Measurements from ENCODE around the gene SUSD1.

The SUSD1 gene

GRCh38 chr9:112006361-112007020 lies 168.6 kb downstream of the SUSD1 start:
- no peak for DNase-seq

DNA sequence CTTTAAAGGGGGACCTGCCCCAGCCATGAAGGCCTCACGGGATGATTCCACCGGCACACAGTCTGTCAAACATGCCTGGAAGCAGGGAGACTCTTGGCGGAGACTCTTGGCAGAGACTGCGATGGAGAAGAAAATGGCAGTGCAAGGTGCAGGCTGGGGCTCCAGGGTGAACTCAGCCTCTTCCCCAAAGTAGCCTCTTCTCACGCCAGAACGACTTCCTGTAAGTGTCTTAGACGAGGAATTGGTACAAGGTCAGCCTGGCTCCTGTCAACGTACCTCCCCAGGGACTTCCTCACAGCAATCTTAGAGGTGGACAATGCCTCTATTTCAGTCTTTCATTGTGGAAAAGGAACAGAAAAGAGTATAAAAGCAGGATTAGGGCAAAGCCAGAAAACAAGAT lies 169.2 kb downstream of the SUSD1 start:
- DNase-seq: no peak

DNA sequence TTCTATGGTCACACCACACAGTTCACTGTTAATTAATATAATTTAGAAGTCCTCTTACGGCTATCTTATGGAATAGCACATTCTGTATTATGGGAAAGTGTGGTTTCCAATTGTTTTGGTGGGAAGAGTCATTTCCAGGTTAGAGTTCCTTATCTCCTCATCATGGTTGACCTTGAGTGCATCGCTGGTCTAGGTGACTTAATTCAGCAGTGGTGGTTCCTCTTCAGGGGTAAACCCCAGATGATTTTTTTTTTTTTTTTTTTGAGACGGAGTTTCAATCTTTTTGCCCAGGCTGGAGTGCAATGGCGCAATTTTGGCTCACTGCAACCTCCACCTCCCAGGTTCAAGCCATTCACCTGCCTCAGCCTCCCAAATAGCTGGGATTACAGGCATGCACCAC lies 171.6 kb downstream of the SUSD1 start:
- DNase-seq: no peak

- no peak for DNase-seq
Observed at GRCh38 chr9:112002847-112003457, 172.1 kb downstream of the SUSD1 start.

GRCh38 chr9:112002131-112002846 lies 172.8 kb downstream of the SUSD1 start:
- peak in 1 of 2 experiments; percentile 1 for DNase-seq

DNA sequence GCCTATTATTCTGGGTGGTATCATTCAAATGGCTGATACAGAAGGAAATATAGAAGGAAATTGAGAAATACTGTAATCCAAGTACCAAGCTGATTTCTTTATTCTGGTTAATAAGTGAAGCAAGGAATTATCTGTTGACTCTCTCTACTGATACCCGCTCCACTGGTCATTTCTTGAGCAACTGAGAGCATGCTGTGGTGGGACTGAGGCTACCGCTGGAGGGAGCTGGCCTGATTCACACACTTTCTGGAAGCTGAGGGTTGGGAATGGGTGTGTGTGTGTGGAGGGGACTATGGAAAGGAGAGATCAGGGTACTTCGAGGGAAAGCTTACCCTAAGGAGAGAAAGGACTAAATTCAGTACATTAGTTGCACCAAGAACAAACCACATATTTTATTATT lies 174.4 kb downstream of the SUSD1 start:
- no peak for DNase-seq

GRCh38 chr9:111999319-111999718 lies 175.8 kb downstream of the SUSD1 start:
- DNase-seq: no peak

GRCh38 chr9:111997831-111998230 lies 177.3 kb downstream of the SUSD1 start:
- DNase-seq: no peak

- DNase-seq: no peak
Observed at GRCh38 chr9:111994831-111995458, 180.2 kb downstream of the SUSD1 start.

DNA sequence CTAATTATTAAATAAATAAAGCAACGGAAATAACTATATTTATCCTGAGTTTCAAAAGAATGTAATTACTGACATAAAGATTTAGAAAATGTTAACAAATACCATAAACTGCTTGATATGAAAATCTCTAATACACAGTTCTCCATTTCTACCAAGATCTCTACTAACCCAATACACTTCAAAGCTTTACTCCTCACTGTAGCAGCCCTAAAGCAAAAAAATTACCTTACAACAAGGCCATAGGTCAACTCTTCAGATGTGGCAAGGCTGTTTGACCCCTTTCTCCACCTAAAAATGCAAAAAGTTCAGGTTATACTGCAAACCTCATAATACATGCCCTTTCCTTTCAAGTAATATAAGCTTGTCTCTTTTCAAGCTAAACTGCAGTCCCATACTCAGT lies 181.8 kb downstream of the SUSD1 start:
- no peak for DNase-seq

DNA sequence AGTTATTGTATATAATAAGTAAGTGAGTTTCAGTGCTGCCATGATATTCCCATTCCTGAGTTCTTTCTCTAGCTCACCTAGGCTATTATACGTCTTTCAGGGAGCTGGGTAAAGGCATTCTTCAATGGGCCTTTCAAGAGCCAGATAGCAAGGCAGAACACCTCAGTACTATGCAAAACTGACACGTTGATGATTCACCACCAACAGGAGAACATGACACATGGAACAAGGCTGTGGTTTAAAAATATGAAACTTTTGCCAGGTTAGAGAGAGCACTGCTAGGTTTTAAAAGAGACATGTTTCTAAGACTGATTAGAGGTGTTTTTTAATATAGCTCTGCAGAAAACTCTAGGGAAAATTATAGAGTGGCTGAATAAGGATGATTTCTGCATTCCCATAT lies 182.6 kb downstream of the SUSD1 start:
- DNase-seq: no peak

GRCh38 chr9:111991179-111991578 lies 183.9 kb downstream of the SUSD1 start:
- no peak for DNase-seq

Data from activated CD4-positive, alpha-beta T cell treated with anti-CD3 and anti-CD28 coated beads, Interleukin-2, amount 50 U/mL, for 4 hours (primary cell).